H9 (cell line): ENCODE results near the gene THOC5. TPM values are rescaled to one million over a fixed set of nuclear protein-coding genes. Genes with fewer than 3 reads are reported as not detected.

ENCODE experiments used
- DNase-seq: peaks from one replicate; pipeline ENCODE4 v3.0.0-alpha.2; 2017
- H2AFZ ChIP-seq: one replicate; pipeline ENCODE4 v1.6.1; 2013; ENCODE audit warnings: mild to moderate bottlenecking, low read length, control low read depth, moderate library complexity
- H2AK5ac ChIP-seq: 2 replicates; pipeline ENCODE4 v1.6.1; 2013; ENCODE audit warnings: low read length, control low read depth, mixed read lengths; ENCODE audit not compliant: insufficient read length
- H2BK120ac ChIP-seq: one replicate; pipeline ENCODE4 v1.6.1; 2013; ENCODE audit warnings: low read depth, mild to moderate bottlenecking, low read length, control low read depth, inconsistent platforms; ENCODE audit not compliant: poor library complexity, severe bottlenecking
- H2BK12ac ChIP-seq: 2 replicates; pipeline ENCODE4 v1.6.1; 2013; ENCODE audit warnings: low read length, control low read depth, mixed read lengths, low read depth; ENCODE audit not compliant: insufficient read length
- H2BK15ac ChIP-seq: 2 replicates; pipeline ENCODE4 v1.6.1; 2013; ENCODE audit warnings: low read depth, low read length, control low read depth
- H2BK20ac ChIP-seq: one replicate; pipeline ENCODE4 v1.6.1; 2013; ENCODE audit warnings: low read depth, mild to moderate bottlenecking, low read length, control low read depth, inconsistent platforms; ENCODE audit not compliant: poor library complexity, severe bottlenecking
- H2BK5ac ChIP-seq: 2 replicates; pipeline ENCODE4 v1.6.1; 2013; ENCODE audit warnings: low read length, control low read depth, mixed read lengths; ENCODE audit not compliant: insufficient read length
- H3K14ac ChIP-seq: 2 replicates; pipeline ENCODE4 v1.6.1; 2013; ENCODE audit warnings: low read length, control low read depth; ENCODE audit not compliant: insufficient read depth
- H3K18ac ChIP-seq: 2 replicates; pipeline ENCODE4 v1.6.1; 2013; ENCODE audit warnings: low read depth, mild to moderate bottlenecking, mixed read lengths, low read length, control low read depth; ENCODE audit not compliant: insufficient read length
- H3K23ac ChIP-seq: 2 replicates; pipeline ENCODE4 v1.6.1; 2013; ENCODE audit warnings: low read length, control low read depth, mixed read lengths, low read depth; ENCODE audit not compliant: insufficient read length
- H3K23me2 ChIP-seq: 2 replicates; pipeline ENCODE4 v1.6.1; 2013; ENCODE audit warnings: low read depth, mild to moderate bottlenecking, mixed read lengths, low read length, control low read depth; ENCODE audit not compliant: insufficient read length, poor library complexity, severe bottlenecking
- H3K27ac ChIP-seq: 2 replicates; pipeline ENCODE4 v1.5.1; 2013; ENCODE audit warnings: low read length, control low read depth, mixed read lengths, low read depth; ENCODE audit not compliant: insufficient read length
- H3K27me3 ChIP-seq: 2 replicates; pipeline ENCODE4 v1.6.1; 2013; ENCODE audit warnings: low read length, control low read depth, inconsistent platforms; ENCODE audit not compliant: insufficient read depth
- H3K4ac ChIP-seq: 2 replicates; pipeline ENCODE4 v1.6.1; 2013; ENCODE audit warnings: low read depth, mild to moderate bottlenecking, control low read depth, inconsistent platforms, low read length, moderate library complexity
- H3K4me1 ChIP-seq: 2 replicates; pipeline ENCODE4 v1.6.1; 2013; ENCODE audit warnings: low read length, control low read depth, inconsistent platforms; ENCODE audit not compliant: insufficient read depth
- H3K4me2 ChIP-seq: 2 replicates; pipeline ENCODE4 v1.6.1; 2013; ENCODE audit warnings: low read length, control low read depth, mixed read lengths; ENCODE audit not compliant: insufficient read length, insufficient read depth
- H3K56ac ChIP-seq: 2 replicates; pipeline ENCODE4 v1.6.1; 2013; ENCODE audit warnings: low read depth, mild to moderate bottlenecking, mixed read lengths, low read length, control low read depth; ENCODE audit not compliant: insufficient read length
- H3K79me1 ChIP-seq: 2 replicates; pipeline ENCODE4 v1.6.1; 2013; ENCODE audit warnings: low read depth, mild to moderate bottlenecking, moderate library complexity, low read length, control low read depth, inconsistent platforms; ENCODE audit not compliant: insufficient read depth, poor library complexity, severe bottlenecking
- H3K79me2 ChIP-seq: 2 replicates; pipeline ENCODE4 v1.6.1; 2013; ENCODE audit warnings: low read length, control low read depth, inconsistent platforms; ENCODE audit not compliant: insufficient read depth
- H3K9ac ChIP-seq: 2 replicates; pipeline ENCODE4 v1.6.1; 2013; ENCODE audit warnings: low read length, control low read depth, mixed read lengths; ENCODE audit not compliant: insufficient read length; ENCODE audit errors: extremely low read depth
- H3K9me3 ChIP-seq: one replicate; pipeline ENCODE4 v1.6.1; 2013; ENCODE audit warnings: low read depth, low read length, inconsistent platforms; ENCODE audit not compliant: control insufficient read depth
- H3T11ph ChIP-seq: one replicate; pipeline ENCODE4 v1.6.1; 2013; ENCODE audit warnings: mild to moderate bottlenecking, low read length, control low read depth, inconsistent platforms
- H4K20me1 ChIP-seq: one replicate; pipeline ENCODE4 v1.6.1; 2013; ENCODE audit not compliant: control insufficient read depth, insufficient read length, insufficient read depth
- H4K5ac ChIP-seq: 2 replicates; pipeline ENCODE4 v1.6.1; 2013; ENCODE audit warnings: low read depth, mild to moderate bottlenecking, mixed read lengths, low read length, control low read depth; ENCODE audit not compliant: insufficient read length
- H4K8ac ChIP-seq: replicated peaks from 2 replicates; pipeline ENCODE4 v1.6.1; 2013; ENCODE audit warnings: low read length, control low read depth, mixed read lengths, low read depth; ENCODE audit not compliant: insufficient read length
- H4K91ac ChIP-seq: 2 replicates; pipeline ENCODE4 v1.6.1; 2013; ENCODE audit warnings: low read depth, mild to moderate bottlenecking, moderate library complexity, mixed read lengths, low read length, control low read depth; ENCODE audit not compliant: insufficient read length
- H3K27ac Mint-ChIP-seq, 3 experiments: 2 replicates in 2 of 3; 3 replicates in 1 of 3; pipeline ENCODE4 v1.8.0; 2020 to 2021; ENCODE audit warnings: mixed read lengths in 3 of 3, mild to moderate bottlenecking in 1 of 3, moderate library complexity in 1 of 3
- H3K27me3 Mint-ChIP-seq: 2 replicates; pipeline ENCODE4 v1.8.0; 2021; ENCODE audit warnings: low read depth, mild to moderate bottlenecking, moderate library complexity, mixed read lengths
- H3K36me3 Mint-ChIP-seq, 3 experiments: 2 replicates in 2 of 3; 3 replicates in 1 of 3; pipeline ENCODE4 v1.8.0; 2020 to 2021; ENCODE audit warnings: low read depth in 3 of 3, mixed read lengths in 3 of 3; ENCODE audit not compliant: insufficient read depth in 1 of 3
- H3K4me1 Mint-ChIP-seq, 2 experiments: 2 replicates each; pipeline ENCODE4 v1.8.0; 2020; ENCODE audit warnings: mixed read lengths in 2 of 2
- H3K4me3 Mint-ChIP-seq, 2 experiments: 2 replicates in 1 of 2; 3 replicates in 1 of 2; pipeline ENCODE4 v1.8.0; 2020 to 2021; ENCODE audit warnings: mild to moderate bottlenecking in 2 of 2, mixed read lengths in 2 of 2, moderate library complexity in 1 of 2
- H3K9me3 Mint-ChIP-seq, 2 experiments: 2 replicates in 1 of 2; 3 replicates in 1 of 2; pipeline ENCODE4 v1.8.0; 2020; ENCODE audit warnings: mild to moderate bottlenecking in 2 of 2, mixed read lengths in 2 of 2, moderate library complexity in 1 of 2
- CTCF ChIP-seq: fragments of 200-600 bp; sonication (generic); conservative IDR thresholded peaks from 3 replicates; pipeline ENCODE4 v1.8.0; 2021; ENCODE audit warnings: antibody characterized with exemption, mild to moderate bottlenecking
- WGBS: extraction: QIAGEN DNeasy Blood & Tissue Kit; methylation state at CpG from one replicate; pipeline ENCODE4 v1.1.7; 2013; ENCODE audit warnings: missing lambda C conversion rate, low lambda C conversion rate, mixed read lengths; ENCODE audit not compliant: insufficient read length; ENCODE audit errors: extremely low coverage; 5-methylcytosine and 5-hydroxymethylcytosine counted together
- total RNA-seq: library from RNA; stranded (reverse); gene quantifications from 2 replicates; pipeline ENCODE4 v1.2.1, GENCODE V29; 2021

Gene THOC5
- total RNA-seq, 1 experiment from 2014 or later = 71.8 TPM

GRCh38 chr22:29523761-29524160 is 29.8 kb downstream of the THOC5 start:
- no peaks in the 10 kb centered on the region for H4K20me1 ChIP-seq
- no peak overlapping the region for H3T11ph ChIP-seq
- no peak overlapping the region for H4K91ac ChIP-seq
- peaks cover 37 to 87% (median 86%) of the 10 kb centered on the region in 3 experiments; a peak in 6 of 7 replicates for H3K36me3 Mint-ChIP-seq
- no peak overlapping the region for H3K4ac ChIP-seq
- H3K27ac Mint-ChIP-seq = no peak overlapping the region
- no peak overlapping the region for H3K9ac ChIP-seq
- no peak overlapping the region for H3K14ac ChIP-seq
- no peaks in the 10 kb centered on the region for H3K27me3 ChIP-seq
- H3K23ac ChIP-seq = no peak overlapping the region
- no peaks in the 10 kb centered on the region for H3K79me2 ChIP-seq
- no peaks in the 10 kb centered on the region for H3K9me3 Mint-ChIP-seq
- no peak overlapping the region for H2BK5ac ChIP-seq
- H4K8ac ChIP-seq = no peak overlapping the region
- no peak overlapping the region for H4K5ac ChIP-seq
- TF ChIP-seq CTCF = no peak
- no peak overlapping the region for H3K4me2 ChIP-seq
- H3K18ac ChIP-seq = no peak overlapping the region
- H3K4me3 Mint-ChIP-seq = no peak overlapping the region
- no peaks in the 10 kb centered on the region for H3K23me2 ChIP-seq
- no peaks in the 10 kb centered on the region for H3K9me3 ChIP-seq
- H2BK12ac ChIP-seq = no peak overlapping the region
- no peak overlapping the region for H3K56ac ChIP-seq
- no peak overlapping the region for H2AK5ac ChIP-seq
- H2BK20ac ChIP-seq = no peak overlapping the region
- H3K27me3 Mint-ChIP-seq = no peaks in the 10 kb centered on the region
- DNase-seq = no peak
- no peak overlapping the region for H2AFZ ChIP-seq
- no peak overlapping the region for H2BK15ac ChIP-seq
- H3K27ac ChIP-seq = no peak overlapping the region
- H3K4me1 Mint-ChIP-seq = no peaks in the 10 kb centered on the region
- H2BK120ac ChIP-seq = no peak overlapping the region
- H3K79me1 ChIP-seq = no peaks in the 10 kb centered on the region
- H3K4me1 ChIP-seq = no peaks in the 10 kb centered on the region
- WGBS = no CpG with 5 or more reads among the region's 2 CpGs
